ENCODE measurements around the gene BCL3. TPM values are rescaled to one million over a fixed set of nuclear protein-coding genes. Genes with fewer than 3 reads are reported as not detected.

BCL3 gene
- total and polyA plus RNA-seq, 2 experiments from 2014 or later = 11.3 to 24.6 TPM

GRCh38 chr19:44785993-44786392, 37.5 kb downstream of the BCL3 start:
- Histone ChIP-seq H3K9me2 (ENCODE audit: insufficient read depth) (no peaks in the 10 kb centered on the region), H3K27me3 (replicated peaks; ENCODE audit: insufficient read depth) (no peaks in the 10 kb centered on the region), H3K4me3 (no peak overlapping the region), H4K20me1 (ENCODE audit: insufficient read depth) (no peaks in the 10 kb centered on the region), H3K36me3 (ENCODE audit: low read depth) (no peaks in the 10 kb centered on the region), H3K4me2 (ENCODE audit: unreplicated experiment) (no peak overlapping the region), H3K4me1 (ENCODE audit: insufficient read depth) (no peaks in the 10 kb centered on the region), H2AFZ (no peak overlapping the region), H3K9ac (no peak overlapping the region), H3K79me2 (ENCODE audit: insufficient read depth) (no peaks in the 10 kb centered on the region), H3K9me3 (ENCODE audit: low read depth) (no peaks in the 10 kb centered on the region), H3K27ac (no peak overlapping the region), H3F3A (ENCODE audit: insufficient read depth) (no peaks in the 10 kb centered on the region)
- TF ChIP-seq EZH2phosphoT487 (IDR thresholded peaks at IDR 0.05; ENCODE audit: insufficient read depth, low read depth) = no peak
- DNase-seq = no peak
- WGBS, 2 experiments (ENCODE audit: low coverage in 1 of 2, low lambda C conversion rate in 2 of 2, missing lambda C conversion rate in 2 of 2) = 75 to 77% methylated on average over 15 of the region's 15 CpGs
- in situ Hi-C loops (cut with MboI) = no loop called here

GRCh38 chr19:44788971-44789370, 40.5 kb downstream of the BCL3 start:
- H3K79me2 ChIP-seq (ENCODE audit: insufficient read depth) = no peaks in the 10 kb centered on the region
- TF ChIP-seq EZH2phosphoT487 (IDR thresholded peaks at IDR 0.05; ENCODE audit: insufficient read depth, low read depth) = no peak
- TF ChIP-seq EZH2 (IDR thresholded peaks at IDR 0.05; ENCODE audit: insufficient read depth, poor library complexity, severe bottlenecking) = no peak
- H3K9me3 ChIP-seq (ENCODE audit: low read depth) = no peaks in the 10 kb centered on the region
- H3K4me3 ChIP-seq = no peak overlapping the region
- H3K9me2 ChIP-seq (ENCODE audit: insufficient read depth) = no peaks in the 10 kb centered on the region
- H3K4me1 ChIP-seq (ENCODE audit: insufficient read depth) = no peaks in the 10 kb centered on the region
- H4K20me1 ChIP-seq (ENCODE audit: insufficient read depth) = no peaks in the 10 kb centered on the region
- H2AFZ ChIP-seq = no peak overlapping the region
- H3K4me2 ChIP-seq (ENCODE audit: unreplicated experiment) = no peak overlapping the region
- 77 to 87% methylated on average over 6 of the region's 6 CpGs for WGBS, 2 experiments (ENCODE audit: low coverage in 1 of 2, low lambda C conversion rate in 2 of 2, missing lambda C conversion rate in 2 of 2)
- in situ Hi-C loops (cut with MboI) = no loop called here
- H3K36me3 ChIP-seq (ENCODE audit: low read depth) = no peaks in the 10 kb centered on the region
- no peaks in the 10 kb centered on the region for H3K27me3 ChIP-seq (replicated peaks; ENCODE audit: insufficient read depth)
- H3K9ac ChIP-seq = no peak overlapping the region
- no peaks in the 10 kb centered on the region for H3F3A ChIP-seq (ENCODE audit: insufficient read depth)
- no peak for DNase-seq
- H3K27ac ChIP-seq = no peak overlapping the region

GRCh38 chr19:44789943-44790483, 41.5 kb downstream of the BCL3 start:
- no peaks in the 10 kb centered on the region for H3K4me1 ChIP-seq (ENCODE audit: insufficient read depth)
- 49 to 54% methylated on average over 13 of the region's 13 CpGs for WGBS, 2 experiments (ENCODE audit: low coverage in 1 of 2, low lambda C conversion rate in 2 of 2, missing lambda C conversion rate in 2 of 2)
- no peaks in the 10 kb centered on the region for H4K20me1 ChIP-seq (ENCODE audit: insufficient read depth)
- no peaks in the 10 kb centered on the region for H3K9me3 ChIP-seq (ENCODE audit: low read depth)
- no peak overlapping the region for H3K4me3 ChIP-seq
- no peaks in the 10 kb centered on the region for H3F3A ChIP-seq (ENCODE audit: insufficient read depth)
- H3K27ac ChIP-seq = no peak overlapping the region
- no peaks in the 10 kb centered on the region for H3K27me3 ChIP-seq (replicated peaks; ENCODE audit: insufficient read depth)
- H3K9me2 ChIP-seq (ENCODE audit: insufficient read depth) = no peaks in the 10 kb centered on the region
- in situ Hi-C loops (cut with MboI) = no loop called here
- DNase-seq = peak; percentile 33
- H3K36me3 ChIP-seq (ENCODE audit: low read depth) = no peaks in the 10 kb centered on the region
- TF ChIP-seq EZH2 (IDR thresholded peaks at IDR 0.05; ENCODE audit: insufficient read depth, poor library complexity, severe bottlenecking) (no peak), EZH2phosphoT487 (IDR thresholded peaks at IDR 0.05; ENCODE audit: insufficient read depth, low read depth) (no peak)
- H3K9ac ChIP-seq = no peak overlapping the region
- H3K4me2 ChIP-seq (ENCODE audit: unreplicated experiment) = no peak overlapping the region
- no peaks in the 10 kb centered on the region for H3K79me2 ChIP-seq (ENCODE audit: insufficient read depth)
- H2AFZ ChIP-seq = no peak overlapping the region

GRCh38 chr19:44792281-44792680, 43.8 kb downstream of the BCL3 start:
- no peaks in the 10 kb centered on the region for H3K9me2 ChIP-seq (ENCODE audit: insufficient read depth)
- no peaks in the 10 kb centered on the region for H3K9me3 ChIP-seq (ENCODE audit: low read depth)
- TF ChIP-seq EZH2phosphoT487 (IDR thresholded peaks at IDR 0.05; ENCODE audit: insufficient read depth, low read depth) (no peak), EZH2 (IDR thresholded peaks at IDR 0.05; ENCODE audit: insufficient read depth, poor library complexity, severe bottlenecking) (no peak)
- in situ Hi-C loops (cut with MboI) = no loop called here
- whole genome bisulfite sequencing, 2 experiments (ENCODE audit: low coverage in 1 of 2, low lambda C conversion rate in 2 of 2, missing lambda C conversion rate in 2 of 2) = 78 to 87% methylated on average over 7 to 9 of the region's 9 CpGs
- H4K20me1 ChIP-seq (ENCODE audit: insufficient read depth) = no peaks in the 10 kb centered on the region
- H3K27ac ChIP-seq = no peak overlapping the region
- no peak overlapping the region for H2AFZ ChIP-seq
- DNase-seq = no peak
- no peaks in the 10 kb centered on the region for H3K27me3 ChIP-seq (replicated peaks; ENCODE audit: insufficient read depth)
- H3K4me3 ChIP-seq = no peak overlapping the region
- no peak overlapping the region for H3K4me2 ChIP-seq (ENCODE audit: unreplicated experiment)
- no peaks in the 10 kb centered on the region for H3K79me2 ChIP-seq (ENCODE audit: insufficient read depth)
- no peaks in the 10 kb centered on the region for H3F3A ChIP-seq (ENCODE audit: insufficient read depth)
- H3K9ac ChIP-seq = no peak overlapping the region
- no peaks in the 10 kb centered on the region for H3K4me1 ChIP-seq (ENCODE audit: insufficient read depth)
- no peaks in the 10 kb centered on the region for H3K36me3 ChIP-seq (ENCODE audit: low read depth)

- Histone ChIP-seq H3K4me1 (ENCODE audit: insufficient read depth) (no peaks in the 10 kb centered on the region), H3F3A (ENCODE audit: insufficient read depth) (no peaks in the 10 kb centered on the region), H3K9me2 (ENCODE audit: insufficient read depth) (no peaks in the 10 kb centered on the region), H3K4me2 (ENCODE audit: unreplicated experiment) (no peak overlapping the region), H3K36me3 (ENCODE audit: low read depth) (no peaks in the 10 kb centered on the region), H2AFZ (no peak overlapping the region), H3K4me3 (no peak overlapping the region), H3K27ac (no peak overlapping the region), H4K20me1 (ENCODE audit: insufficient read depth) (no peaks in the 10 kb centered on the region), H3K9ac (no peak overlapping the region), H3K79me2 (ENCODE audit: insufficient read depth) (no peaks in the 10 kb centered on the region), H3K9me3 (ENCODE audit: low read depth) (no peaks in the 10 kb centered on the region), H3K27me3 (replicated peaks; ENCODE audit: insufficient read depth) (no peaks in the 10 kb centered on the region)
- 85 to 89% methylated on average over 4 of the region's 4 CpGs for WGBS, 2 experiments (ENCODE audit: low coverage in 1 of 2, low lambda C conversion rate in 2 of 2, missing lambda C conversion rate in 2 of 2)
- in situ Hi-C loops (cut with MboI) = no loop called here
- TF ChIP-seq EZH2phosphoT487 (IDR thresholded peaks at IDR 0.05; ENCODE audit: insufficient read depth, low read depth) (no peak), EZH2 (IDR thresholded peaks at IDR 0.05; ENCODE audit: insufficient read depth, poor library complexity, severe bottlenecking) (no peak)
- DNase-seq = no peak
Observed at GRCh38 chr19:44794610-44795009, 46.1 kb downstream of the BCL3 start.

Data from GM23248 (cell line).